ENCODE data around the gene ADORA1.

GRCh38 chr1:203127666-203128430, at the start of gene ADORA1:
- no peak for TF ChIP-seq EZH2phosphoT487 (conservative IDR thresholded peaks at IDR 0.05; ENCODE audit: low read length)
- TF ChIP-seq, protein P1, sequence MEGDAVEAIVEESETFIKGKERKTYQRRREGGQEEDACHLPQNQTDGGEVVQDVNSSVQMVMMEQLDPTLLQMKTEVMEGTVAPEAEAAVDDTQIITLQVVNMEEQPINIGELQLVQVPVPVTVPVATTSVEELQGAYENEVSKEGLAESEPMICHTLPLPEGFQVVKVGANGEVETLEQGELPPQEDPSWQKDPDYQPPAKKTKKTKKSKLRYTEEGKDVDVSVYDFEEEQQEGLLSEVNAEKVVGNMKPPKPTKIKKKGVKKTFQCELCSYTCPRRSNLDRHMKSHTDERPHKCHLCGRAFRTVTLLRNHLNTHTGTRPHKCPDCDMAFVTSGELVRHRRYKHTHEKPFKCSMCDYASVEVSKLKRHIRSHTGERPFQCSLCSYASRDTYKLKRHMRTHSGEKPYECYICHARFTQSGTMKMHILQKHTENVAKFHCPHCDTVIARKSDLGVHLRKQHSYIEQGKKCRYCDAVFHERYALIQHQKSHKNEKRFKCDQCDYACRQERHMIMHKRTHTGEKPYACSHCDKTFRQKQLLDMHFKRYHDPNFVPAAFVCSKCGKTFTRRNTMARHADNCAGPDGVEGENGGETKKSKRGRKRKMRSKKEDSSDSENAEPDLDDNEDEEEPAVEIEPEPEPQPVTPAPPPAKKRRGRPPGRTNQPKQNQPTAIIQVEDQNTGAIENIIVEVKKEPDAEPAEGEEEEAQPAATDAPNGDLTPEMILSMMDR (IDR thresholded peaks at IDR 0.05; ENCODE audit: insufficient read depth, low read length, poor library complexity, severe bottlenecking), result no peak

Measured in SU-DHL-6 (cell line).